ENCODE results near the gene LRP1.

DNA sequence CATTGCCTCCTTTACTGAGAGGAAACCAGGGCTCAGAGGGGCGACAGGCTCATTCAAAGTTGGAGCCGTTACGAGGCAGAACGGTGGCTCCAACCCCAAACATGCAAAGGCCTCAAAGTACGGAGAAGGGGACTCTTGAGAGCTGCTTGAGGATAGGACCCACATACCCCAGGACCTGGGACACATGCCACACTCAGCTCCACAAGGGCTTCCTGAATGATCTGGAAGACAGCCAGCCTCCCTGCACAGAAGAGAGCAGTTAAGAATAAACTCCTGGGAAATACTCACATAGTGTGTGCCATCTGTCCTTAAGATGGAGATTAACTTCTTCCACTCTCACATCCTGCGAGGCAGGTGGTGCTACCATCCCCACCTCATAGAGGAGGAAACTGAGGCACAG lies 61.8 kb downstream of the LRP1 start:
- TF ChIP-seq, protein P1, sequence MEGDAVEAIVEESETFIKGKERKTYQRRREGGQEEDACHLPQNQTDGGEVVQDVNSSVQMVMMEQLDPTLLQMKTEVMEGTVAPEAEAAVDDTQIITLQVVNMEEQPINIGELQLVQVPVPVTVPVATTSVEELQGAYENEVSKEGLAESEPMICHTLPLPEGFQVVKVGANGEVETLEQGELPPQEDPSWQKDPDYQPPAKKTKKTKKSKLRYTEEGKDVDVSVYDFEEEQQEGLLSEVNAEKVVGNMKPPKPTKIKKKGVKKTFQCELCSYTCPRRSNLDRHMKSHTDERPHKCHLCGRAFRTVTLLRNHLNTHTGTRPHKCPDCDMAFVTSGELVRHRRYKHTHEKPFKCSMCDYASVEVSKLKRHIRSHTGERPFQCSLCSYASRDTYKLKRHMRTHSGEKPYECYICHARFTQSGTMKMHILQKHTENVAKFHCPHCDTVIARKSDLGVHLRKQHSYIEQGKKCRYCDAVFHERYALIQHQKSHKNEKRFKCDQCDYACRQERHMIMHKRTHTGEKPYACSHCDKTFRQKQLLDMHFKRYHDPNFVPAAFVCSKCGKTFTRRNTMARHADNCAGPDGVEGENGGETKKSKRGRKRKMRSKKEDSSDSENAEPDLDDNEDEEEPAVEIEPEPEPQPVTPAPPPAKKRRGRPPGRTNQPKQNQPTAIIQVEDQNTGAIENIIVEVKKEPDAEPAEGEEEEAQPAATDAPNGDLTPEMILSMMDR (IDR thresholded peaks at IDR 0.05) = no peak
- TF ChIP-seq POLR2AphosphoS5 (IDR thresholded peaks at IDR 0.05; ENCODE audit: insufficient read depth in 1 of 2, low read depth in 1 of 2) (no peak), POLR2A (IDR thresholded peaks at IDR 0.05) (no peak)

Data from vagina (tissue), 2 donors.